ENCODE data around the gene MELK.

Gene MELK

GRCh38 chr9:36676091-36676490 is 103.4 kb downstream of the MELK start:
- DNase-seq = no peak

DNA sequence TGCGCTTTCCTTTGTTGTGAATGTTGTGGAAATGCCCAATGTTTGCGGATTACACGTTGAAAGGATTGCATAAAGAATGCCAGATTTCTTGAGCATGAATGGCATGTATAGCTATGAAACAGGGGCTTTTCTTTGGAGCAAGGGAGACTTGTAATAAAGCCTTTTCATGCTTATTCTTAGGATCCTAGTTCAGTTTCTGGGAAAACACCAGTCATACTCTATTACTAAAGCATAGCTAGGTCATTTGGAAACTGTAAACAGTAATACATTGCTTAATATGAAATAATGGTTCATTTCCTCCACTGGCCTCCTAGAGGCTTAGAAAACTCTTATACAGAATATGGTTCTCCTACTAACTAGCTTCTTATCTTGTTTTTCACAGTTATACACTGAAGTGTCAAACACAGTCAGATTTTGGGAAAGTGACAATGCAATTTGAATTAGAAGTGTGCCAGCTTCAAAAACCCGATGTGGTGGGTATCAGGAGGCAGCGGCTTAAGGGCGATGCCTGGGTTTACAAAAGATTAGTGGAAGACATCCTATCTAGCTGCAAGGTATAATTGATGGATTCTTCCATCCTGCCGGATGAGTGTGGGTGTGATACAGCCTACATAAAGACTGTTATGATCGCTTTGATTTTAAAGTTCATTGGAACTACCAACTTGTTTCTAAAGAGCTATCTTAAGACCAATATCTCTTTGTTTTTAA is 104.2 kb downstream of the MELK start:
- DNase-seq = no peak

- no peak for DNase-seq
Observed at GRCh38 chr9:36677611-36678010, 104.9 kb downstream of the MELK start.

GRCh38 chr9:36679710-36680109 is 107.0 kb downstream of the MELK start:
- no peak for DNase-seq

DNA sequence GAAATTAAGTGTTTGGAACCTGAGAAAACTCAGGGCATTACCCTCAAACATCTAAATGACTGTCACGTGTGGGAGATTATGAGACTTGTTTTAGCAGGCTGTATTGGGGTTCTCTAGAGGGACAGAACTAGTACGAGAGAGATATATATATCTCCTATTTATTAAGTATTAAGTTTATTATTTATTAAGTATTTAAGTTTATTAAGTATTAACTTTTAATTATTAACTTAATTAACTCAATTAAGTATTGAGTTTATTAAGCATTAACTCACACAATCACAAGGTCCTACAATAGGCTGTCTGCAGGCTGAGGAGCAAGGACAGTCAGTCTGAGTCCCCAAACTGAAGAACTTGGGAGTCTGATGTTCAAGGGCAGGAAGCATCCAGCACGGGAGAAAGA is 113.8 kb downstream of the MELK start:
- DNase-seq = no peak

DNA sequence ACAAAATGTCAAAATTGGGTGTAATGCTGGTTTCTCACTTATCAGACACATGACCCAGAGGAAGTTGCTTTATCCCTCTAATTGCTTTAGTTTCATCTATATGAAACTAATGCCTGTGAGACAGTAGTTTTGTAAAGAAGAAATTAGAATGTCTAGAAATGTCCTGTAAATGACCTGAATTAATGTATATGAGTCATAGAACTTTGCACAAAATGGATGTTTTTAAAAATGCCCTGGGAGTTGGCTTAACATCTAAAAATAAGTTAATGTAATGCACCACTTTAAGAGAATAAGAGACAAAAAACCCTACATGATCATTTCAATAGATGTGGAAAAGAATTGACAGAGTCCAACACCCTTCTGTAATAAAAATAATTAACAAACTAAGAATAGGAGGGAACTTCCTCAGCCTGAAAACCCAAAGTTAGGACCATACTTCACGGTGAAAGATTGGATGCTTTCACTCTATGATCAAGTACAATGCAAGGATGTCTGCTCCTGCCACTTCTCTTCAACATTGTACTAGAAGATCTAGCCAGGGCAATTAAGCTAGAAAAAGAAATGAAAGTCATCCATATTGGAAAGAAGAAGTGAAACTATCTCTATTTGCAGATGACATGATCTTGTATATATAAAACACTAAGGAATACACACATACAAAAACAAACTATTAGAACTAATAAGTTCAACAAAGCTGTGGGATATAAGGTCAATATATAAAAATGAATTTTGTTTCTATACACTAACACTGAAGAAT is 117.9 kb downstream of the MELK start:
- no peak for DNase-seq

DNA sequence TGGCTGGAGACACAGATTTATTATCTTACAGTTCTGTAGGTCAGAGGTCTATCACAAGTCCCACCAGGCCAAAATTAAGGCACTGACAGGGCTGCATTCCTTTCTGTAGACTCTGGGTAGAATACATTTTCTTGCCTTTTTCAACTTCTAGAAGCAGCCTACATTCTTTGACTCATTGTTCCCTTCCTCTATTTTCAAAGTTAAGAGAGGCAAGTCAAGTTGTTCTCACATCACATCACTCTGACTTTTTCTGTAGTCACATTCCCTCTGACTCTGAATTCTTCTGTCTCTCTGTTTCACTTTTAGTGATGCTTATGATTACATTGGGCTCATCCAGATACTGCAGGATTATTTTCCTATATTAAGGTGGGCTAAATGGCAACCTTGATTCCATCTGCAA is 119.0 kb downstream of the MELK start:
- DNase-seq = no peak

DNA sequence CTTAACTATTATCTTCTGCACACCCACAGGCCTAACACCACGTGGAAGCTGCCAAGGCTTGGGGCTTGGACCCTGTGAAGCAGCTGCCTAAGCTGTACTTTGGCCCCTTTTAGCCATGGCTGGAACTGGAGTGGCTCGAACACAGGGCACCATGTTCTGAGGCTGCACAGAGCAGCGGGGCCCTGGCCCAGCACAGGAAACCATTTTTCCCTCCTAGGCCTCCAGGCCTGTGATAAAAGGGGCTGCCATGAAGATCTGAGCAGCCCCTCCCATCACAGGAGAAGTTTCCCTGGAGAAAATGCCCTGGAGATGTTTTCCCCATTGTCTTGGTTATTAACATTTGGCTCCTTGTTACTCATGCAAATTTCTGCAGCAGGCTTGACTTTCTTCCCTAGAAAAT is 126.3 kb downstream of the MELK start:
- DNase-seq = no peak

- no peak for DNase-seq
Observed at GRCh38 chr9:36704148-36704547, 131.5 kb downstream of the MELK start.

- no peak for DNase-seq
Observed at GRCh38 chr9:36713515-36714490, 141.1 kb downstream of the MELK start.

DNA sequence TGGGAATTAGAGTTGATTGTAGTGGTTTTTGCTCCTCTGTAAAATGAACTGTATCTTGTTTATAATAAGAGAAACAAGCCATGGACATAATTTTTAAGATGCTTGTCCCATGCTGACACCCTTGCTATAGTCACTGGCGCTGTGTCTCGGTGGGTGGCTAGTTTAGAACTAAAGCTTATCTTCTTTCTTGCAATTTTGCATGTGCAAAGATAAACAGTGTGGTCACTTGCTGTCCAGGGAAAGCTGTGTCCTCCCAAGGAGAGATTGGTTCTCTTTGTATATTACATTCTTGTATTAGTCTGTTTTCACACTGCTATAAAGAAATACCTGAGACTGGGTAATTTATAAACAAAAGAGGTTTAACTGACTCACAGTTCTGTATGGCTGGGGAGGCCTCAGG is 143.8 kb downstream of the MELK start:
- DNase-seq = no peak

DNA sequence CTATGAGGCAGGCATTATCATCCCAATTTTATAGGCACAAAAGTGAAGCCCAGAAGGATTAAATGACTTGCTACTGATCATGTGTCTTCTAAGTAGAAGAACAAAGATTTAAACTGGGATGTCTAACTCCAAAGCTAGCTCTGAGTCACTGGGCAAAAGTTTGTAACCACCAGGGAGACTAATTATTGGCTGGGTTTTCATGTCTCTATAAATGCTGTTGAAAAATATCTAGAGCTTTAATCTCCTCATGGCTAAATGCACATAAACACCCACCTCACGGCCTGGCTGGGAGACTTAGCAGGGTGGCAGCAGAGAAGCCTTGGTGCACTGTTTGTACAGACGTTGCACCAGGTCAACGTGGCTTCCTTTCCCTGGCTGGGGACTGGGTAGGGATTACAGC is 144.6 kb downstream of the MELK start:
- no peak for DNase-seq

DNA sequence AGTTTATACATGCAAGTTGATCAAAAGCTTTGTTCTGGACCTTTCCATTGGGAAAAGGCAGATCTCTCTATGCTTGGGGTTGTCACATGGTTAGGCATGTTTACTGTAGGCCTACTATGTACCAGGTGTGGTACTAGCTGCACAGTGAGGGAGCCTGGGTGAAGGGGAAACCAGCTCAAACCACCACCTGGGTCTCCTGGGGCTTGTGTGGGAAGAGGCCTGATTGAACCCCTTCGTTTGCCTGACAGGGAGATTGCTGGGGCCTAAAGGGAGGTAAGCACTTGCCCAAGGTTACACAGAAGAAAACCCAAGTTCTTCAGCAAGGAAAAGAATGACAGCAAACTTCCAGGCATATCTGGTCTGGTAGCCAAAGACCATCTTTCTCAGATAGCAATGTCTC is 145.9 kb downstream of the MELK start:
- DNase-seq = no peak

GRCh38 chr9:36720043-36720442 is 147.3 kb downstream of the MELK start:
- DNase-seq = no peak

DNA sequence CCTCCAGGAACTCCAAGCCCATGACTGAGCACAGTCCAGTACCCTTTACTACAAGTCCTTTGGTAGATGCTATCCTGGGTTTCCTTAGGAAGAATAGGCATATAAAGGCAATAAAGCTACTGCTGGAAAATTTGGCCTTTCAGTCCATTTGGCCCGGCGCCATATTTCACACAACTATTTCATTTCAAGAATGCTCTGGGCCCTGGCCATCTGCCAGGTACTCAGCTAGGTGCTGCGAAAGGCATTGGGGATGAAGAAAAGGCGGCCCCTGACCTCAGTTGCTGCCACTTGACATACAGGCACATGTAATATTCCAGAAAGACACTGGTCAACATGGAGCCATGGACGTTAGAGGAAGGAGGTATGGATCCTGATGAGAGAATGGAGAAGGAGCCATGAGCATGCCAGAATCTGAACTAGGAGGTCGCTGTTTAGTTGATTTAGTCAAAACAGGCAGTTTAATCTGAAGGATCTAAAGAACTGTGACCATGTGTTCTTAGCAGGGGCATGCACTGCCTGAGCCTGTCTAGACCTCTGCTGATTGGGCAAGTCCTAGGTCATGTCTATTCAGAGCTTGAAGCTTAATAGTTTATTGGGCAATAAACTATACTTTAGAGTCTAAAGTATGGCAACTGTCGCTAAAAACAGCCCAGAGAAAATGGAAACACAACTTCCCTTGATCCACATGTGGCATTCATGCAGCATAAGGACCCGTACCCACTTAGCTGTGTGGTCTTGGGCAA is 149.3 kb downstream of the MELK start:
- no peak for DNase-seq

GRCh38 chr9:36725777-36726356 is 153.2 kb downstream of the MELK start:
- DNase-seq = no peak
